ENCODE data around the gene PUM2.
A peak's percentile ranks its signal among the peaks of the same experiment; 100 is the strongest.
"Not testable (repeated sequence)": the region's sequence is repeated elsewhere in the genome, so short reads cannot be mapped to it uniquely, and the experiment has no call there.

Gene PUM2

DNA sequence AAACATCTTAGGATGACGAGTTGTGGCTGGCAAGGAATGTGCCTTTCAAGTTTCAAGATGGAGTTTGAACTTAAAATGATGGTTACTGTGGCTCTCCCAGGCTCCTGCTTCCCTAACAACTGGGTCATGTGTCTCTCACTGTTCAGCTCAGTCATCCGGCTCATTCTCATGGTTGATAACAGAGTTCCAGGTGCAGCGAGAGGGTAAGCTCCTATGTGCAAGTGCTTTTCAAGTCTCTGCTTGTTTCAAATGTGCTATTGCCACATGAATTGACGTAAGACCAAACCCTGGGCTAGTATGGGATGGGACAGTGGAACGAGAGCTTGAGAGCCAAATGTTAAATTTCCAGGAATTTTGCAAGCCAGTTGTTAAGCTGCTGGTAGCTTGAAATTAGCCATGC, 19.5 kb upstream of the PUM2 start:
- no peak for DNase-seq (ENCODE audit: low spot score)

DNA sequence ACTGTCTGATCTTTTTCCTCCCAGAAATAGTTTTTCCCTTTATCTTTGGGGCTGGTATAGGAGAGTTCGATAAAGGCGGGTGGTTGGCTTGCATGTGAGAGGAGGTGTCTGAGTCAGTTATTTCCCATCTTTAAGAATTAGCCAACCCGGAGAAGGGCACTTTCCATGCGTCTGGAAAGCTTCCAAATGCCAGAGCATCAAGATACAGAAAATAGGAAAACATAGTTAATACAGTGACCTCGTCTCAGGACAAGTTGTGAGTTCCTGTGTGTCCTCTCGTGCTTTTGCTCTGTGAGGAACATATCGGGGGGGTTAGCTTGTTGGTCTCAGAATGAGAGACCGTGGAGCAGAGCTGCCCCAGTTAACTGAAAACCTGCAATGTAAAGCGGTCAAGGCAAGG, 18.7 kb upstream of the PUM2 start:
- DNase-seq (ENCODE audit: low spot score) = no peak

DNA sequence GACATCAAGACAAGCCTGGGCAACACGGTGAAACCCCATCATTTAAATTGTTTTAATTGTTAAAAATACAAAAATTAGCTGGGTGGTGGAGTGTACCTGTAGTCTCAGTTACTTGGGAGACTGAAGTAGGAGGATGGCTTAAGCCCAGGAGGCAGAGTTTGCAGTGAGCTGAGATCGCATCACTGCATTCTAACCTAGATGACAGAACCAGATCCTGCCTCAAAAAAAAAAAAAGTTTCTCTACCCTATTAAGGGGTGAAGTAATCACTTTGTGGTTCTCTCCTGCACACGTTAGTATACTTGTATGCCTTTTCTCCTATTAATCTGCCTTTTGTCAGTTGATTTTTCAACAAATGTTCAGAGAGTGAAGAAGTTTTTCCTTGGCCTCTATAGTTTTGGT, 18.1 kb upstream of the PUM2 start:
- DNase-seq (ENCODE audit: low spot score) = no peak

GRCh38 chr2:20367929-20368328, 17.3 kb upstream of the PUM2 start:
- DNase-seq (ENCODE audit: low spot score) = not testable (repeated sequence)

GRCh38 chr2:20366672-20367116, 16.1 kb upstream of the PUM2 start:
- DNase-seq (ENCODE audit: low spot score) = no peak

GRCh38 chr2:20365249-20365817, 14.7 kb upstream of the PUM2 start:
- peak; percentile 64 for DNase-seq (ENCODE audit: low spot score)

DNA sequence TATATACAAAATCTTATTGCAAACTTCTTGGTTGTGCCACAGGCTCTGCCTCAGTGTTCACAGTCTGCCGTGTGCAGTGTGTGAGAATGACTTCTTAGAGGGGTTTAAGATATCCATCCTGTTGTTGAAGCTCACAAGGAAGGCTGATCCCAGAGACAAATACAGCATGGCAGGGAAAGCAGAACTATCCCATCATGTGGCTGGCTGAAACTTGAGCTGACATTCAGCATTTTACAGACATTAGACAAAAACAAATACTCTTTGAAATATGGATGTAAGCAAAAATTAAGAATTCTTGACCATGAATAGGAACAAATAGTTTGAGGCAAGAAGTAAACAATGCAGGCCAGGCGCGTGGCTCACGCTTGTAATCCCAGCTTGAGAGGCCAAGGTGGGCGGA, 12.9 kb upstream of the PUM2 start:
- DNase-seq (ENCODE audit: low spot score) = no peak

DNA sequence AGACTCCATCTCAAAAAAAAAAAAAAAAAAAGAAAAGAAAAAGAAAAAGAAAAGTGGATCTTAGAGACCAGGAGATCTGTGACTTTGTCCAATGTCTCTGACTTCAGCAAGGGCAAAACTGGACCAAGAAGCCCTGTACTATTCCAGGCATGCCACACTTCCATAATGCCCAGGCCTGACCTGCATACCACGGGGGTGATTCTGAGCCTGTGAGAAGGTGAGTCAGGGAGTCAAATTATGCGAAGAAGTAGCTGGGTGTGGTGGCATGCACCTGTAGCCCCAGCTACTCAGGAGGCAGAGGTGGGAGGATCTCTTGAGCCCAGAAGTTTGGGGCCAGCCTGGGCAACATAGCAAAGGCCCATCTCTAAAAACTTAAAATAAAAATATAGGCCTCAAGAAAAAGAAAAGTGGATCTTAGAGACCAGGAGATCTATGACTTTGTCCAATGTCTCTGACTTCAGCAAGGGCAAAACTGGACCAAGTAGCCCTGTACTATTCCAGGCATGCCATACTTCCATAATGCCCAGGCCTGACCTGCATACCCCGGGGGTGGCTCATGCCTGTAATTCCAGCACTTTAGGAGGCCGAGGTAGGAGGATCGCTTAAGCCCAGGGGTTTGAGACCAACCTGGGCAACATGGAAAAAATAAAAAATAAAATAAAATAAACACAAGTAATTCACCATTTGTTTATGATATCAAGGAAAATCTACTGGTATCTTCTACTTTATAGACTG, 12.2 kb upstream of the PUM2 start:
- no peak for DNase-seq (ENCODE audit: low spot score)

GRCh38 chr2:20361893-20362292, 11.2 kb upstream of the PUM2 start:
- DNase-seq (ENCODE audit: low spot score) = no peak

DNA sequence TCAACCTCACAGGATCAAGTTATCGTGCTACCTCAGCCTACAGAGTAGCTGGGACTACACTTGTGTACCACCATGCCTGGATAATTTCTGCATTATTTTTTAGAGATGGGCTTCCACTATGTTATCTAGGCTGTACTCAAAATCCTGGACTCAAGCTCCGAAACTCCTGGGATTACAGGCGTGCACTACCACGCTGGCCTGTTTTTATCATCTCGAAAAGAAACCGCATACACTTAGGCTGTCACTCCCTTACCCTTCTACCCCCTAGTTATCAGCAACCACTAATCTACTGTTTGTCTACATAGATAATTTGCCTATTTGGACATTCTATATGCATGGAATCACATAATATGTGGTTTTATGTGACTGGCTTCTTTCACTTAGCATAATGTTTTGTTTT, 8.5 kb upstream of the PUM2 start:
- DNase-seq (ENCODE audit: low spot score) = no peak

GRCh38 chr2:20357638-20358389, 7.2 kb upstream of the PUM2 start:
- DNase-seq (ENCODE audit: low spot score) = no peak

DNA sequence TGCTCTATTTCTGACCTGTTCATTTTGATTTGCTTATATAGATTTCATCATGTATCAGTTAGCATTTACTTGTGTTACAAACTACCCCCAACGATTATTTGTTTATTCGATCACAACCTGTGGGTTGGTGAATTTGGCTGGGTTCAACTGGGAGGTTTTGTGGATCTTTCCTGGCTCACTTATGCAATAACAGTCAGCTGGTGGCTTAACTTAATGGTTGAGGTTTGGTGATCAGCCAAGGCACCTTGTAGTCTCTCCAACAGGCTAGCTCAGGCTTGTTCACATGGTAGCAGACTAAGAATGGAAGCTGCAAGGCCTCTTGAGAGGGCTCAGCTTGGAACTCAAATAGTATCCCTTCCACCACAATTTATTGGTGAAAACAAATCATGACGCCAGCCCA, 5.4 kb upstream of the PUM2 start:
- peak; percentile 37 for DNase-seq (ENCODE audit: low spot score)

- DNase-seq (ENCODE audit: low spot score) = no peak
Observed at GRCh38 chr2:20355131-20355530, 4.5 kb upstream of the PUM2 start.

DNA sequence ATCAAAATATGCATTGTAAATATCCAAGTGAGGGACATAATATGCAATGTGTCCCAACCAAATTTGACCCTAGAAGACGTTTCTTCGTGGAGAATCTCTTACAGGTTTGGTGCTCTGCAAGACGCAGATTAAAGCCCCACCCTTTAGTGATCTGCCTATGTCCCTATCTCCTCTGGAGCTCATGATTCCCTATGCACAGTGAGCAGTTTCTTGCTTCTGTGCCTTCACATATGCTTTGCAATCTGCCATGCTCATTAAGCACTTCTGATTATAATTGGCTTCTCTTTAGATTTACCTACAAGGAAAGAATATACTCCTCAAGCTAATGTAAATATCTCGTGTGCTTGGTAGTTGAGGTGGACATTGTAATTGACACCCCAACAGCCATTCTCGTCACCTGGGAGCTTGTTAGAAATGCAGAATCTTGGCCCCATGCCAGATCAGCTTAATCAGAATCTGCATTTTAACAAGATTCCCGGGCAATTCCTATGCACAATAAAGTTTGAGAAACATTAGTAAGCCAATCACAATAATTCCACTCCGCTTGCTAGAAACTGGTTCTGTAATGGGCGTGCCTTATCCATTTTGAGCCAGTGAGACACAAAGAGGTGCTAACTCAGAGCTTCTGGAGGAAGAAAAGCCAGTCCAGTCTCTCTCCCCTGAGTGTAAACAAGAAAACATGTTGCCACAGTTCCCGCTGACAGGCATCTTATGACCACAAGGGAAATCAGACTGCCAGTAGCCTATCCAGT, 2.8 kb upstream of the PUM2 start:
- no peak for DNase-seq (ENCODE audit: low spot score)

DNA sequence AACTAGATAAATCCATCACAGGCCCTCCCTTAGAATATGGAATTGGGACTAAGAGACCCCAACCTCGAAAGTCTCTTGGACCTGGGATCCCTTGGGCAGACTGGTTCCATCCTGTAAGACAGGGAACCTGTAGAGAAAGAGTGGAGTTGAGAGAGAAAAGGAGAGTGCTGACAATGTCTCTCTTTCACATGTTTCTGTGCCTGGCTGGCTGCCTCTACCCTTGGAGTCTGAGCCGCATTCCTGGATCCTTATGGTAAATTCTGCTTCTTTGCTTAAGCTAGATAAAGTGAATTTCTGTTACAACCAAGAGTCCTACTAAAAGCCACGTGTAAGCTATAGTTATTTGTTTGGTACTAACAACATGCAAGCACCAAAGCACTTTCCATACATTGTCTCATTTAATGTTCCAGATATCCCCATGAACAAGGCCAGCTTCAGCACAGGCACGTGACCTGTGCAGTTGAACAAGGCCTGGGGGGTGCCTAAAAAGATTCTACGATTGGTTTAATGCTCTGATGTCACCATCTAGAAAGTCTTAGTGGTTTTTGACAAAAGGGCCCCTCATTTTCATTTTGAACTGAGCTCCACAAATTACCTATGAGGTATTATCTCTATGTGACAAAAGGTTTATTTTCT, 2.1 kb upstream of the PUM2 start:
- DNase-seq (ENCODE audit: low spot score) = no peak

- no peak for DNase-seq (ENCODE audit: low spot score)
Observed at GRCh38 chr2:20352230-20352578, 1.6 kb upstream of the PUM2 start.

DNA sequence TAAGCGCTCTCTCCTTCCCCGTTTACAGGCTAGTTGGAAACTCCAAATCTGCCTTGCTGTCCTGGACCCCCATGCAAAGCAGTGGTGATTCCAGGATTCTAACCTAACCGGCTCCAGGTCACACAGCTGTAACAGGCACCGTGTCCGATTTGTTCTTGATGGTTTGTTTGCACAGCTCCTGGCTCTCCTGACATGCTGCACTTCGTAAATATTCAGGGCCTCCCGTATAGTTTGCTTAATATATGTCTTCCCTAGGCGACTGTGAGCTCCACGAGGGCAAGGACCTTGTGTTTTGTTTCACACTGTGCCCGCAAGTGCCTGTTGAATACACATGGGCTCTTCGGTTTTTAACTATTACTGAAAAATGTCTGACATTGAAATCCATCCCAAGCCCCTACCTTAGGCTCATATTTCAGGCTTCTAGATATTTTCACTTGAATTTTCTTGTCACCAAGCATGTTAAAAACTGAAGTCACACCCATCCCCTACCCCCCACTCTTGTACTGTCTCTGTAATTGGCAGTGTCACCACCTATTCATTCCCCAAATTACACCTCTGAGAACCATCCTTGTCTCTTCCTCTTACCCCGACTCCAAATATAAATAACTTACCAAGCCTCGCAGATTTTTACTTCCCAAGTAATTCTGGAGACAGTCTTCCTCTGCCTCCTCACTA, 1.0 kb upstream of the PUM2 start:
- no peak for DNase-seq (ENCODE audit: low spot score)

DNA sequence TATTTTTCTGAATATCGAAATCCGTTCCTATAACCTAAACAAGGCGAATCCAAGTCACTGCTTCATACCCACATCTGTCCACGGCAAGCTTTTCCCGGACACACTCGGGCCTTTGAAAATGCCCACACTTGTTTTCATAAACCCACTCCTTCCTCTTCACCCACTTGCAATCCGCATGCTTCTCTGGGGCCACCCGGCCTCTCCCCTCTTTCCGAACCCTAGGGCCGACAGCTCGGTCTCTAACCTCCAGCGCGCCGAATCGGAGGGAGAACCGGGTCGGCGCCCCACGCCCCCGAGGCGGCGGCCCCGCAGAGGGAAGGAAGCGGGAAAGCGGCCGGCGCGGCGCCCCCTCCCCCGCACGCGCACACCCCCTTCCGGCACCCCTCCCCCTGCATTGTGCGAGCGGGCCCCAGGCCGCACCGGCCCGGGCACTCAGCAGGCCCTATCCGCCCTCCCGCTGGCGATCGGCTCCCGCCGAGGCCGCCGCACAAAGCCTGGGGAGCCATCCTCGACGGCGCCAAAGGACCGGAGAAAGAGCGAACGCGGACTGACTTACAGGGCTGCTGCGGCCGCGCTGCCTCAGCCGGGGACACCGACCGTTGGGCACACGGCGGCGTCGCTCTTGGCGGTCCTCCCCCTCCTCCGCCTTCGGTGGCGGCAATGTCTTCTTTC, 467 bp downstream of the PUM2 start:
- peak; percentile 75 for DNase-seq (ENCODE audit: low spot score)

DNA sequence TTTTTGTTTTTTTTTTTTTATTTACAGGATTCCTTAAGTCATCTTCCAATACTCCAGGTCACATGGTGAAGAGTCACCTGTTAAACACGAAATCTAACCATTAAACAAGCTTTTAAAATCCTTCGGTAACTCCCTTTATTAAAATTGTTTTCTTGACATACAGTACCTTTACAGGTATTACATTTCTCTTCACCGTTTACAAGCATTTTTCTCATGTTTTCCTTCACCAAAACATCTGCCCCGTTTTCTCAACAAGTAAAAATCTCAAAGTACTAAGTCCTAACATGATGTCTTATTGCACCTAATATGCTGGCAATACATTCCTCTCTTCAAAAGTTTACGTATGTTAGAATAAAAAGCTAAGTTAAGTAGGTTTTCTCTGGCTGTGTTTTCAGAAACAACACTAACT, 1.1 kb downstream of the PUM2 start:
- no peak for DNase-seq (ENCODE audit: low spot score)

- no peak for DNase-seq (ENCODE audit: low spot score)
Observed at GRCh38 chr2:20348542-20348941, 2.1 kb downstream of the PUM2 start.

Measured in GM03348 (cell line).